Suprapubic skin (tissue), 3 donors: Measurements from ENCODE around the gene BPI.

Experiments
- POLR2AphosphoS5 ChIP-seq, 3 donors: sonication (generic); formaldehyde crosslinking; IDR thresholded peaks; one replicate each; pipeline ENCODE4 v1.6.1; 2017; ENCODE audit warnings: antibody characterized with exemption in 3 of 3
- TF ChIP-seq, protein P1 (sequence below), 2 donors: fragments of 200-600 bp in 1 of 2; fragments of 450-650 bp in 1 of 2; sonication (generic) in 1 of 2; IDR thresholded peaks; one replicate each; pipeline ENCODE4 v1.5.1; 2016 to 2019; ENCODE audit warnings: antibody characterized with exemption in 2 of 2, mild to moderate bottlenecking in 1 of 2, moderate library complexity in 1 of 2

DNA sequence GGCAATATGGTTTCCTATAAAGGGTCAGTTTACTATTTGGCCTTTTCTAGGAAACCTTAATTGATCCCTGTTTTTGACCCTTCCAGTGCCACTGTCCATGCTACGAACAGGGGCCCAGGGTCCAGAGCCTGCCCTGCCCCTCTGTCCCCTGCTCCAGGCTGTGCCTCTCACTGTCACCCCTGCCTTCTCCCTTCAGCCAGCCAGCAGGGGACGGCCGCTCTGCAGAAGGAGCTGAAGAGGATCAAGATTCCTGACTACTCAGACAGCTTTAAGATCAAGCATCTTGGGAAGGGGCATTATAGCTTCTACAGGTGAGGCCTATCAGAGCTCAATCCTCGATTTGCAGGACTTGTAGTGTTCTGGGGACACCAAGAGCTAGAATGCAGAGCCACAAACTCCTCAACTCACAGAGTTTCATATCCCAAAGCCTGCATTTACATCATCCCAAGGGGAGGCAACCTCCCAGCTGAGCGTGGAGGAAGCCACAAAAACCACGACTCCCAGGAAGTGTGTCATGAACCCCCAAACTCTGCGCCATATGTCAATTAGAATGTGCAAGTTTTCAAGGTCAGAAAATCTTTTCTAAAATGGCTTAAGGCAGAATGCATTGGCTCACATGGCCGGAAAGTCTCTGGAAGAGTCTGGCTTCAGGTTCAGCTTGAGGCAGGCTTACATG, 3.6 kb downstream of the BPI start:
- TF ChIP-seq, protein P1, sequence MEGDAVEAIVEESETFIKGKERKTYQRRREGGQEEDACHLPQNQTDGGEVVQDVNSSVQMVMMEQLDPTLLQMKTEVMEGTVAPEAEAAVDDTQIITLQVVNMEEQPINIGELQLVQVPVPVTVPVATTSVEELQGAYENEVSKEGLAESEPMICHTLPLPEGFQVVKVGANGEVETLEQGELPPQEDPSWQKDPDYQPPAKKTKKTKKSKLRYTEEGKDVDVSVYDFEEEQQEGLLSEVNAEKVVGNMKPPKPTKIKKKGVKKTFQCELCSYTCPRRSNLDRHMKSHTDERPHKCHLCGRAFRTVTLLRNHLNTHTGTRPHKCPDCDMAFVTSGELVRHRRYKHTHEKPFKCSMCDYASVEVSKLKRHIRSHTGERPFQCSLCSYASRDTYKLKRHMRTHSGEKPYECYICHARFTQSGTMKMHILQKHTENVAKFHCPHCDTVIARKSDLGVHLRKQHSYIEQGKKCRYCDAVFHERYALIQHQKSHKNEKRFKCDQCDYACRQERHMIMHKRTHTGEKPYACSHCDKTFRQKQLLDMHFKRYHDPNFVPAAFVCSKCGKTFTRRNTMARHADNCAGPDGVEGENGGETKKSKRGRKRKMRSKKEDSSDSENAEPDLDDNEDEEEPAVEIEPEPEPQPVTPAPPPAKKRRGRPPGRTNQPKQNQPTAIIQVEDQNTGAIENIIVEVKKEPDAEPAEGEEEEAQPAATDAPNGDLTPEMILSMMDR (IDR thresholded peaks at IDR 0.05) = no peak
- no peak for TF ChIP-seq POLR2AphosphoS5 (IDR thresholded peaks at IDR 0.05)
